Loucy (cell line): Measurements from ENCODE around the gene SUMF2.
"Not testable (repeated sequence)": the region's sequence is repeated elsewhere in the genome, so short reads cannot be mapped to it uniquely, and the experiment has no call there.

Source experiments
- H2AFZ ChIP-seq: fragments of 200-600 bp; sonication (generic); 2 replicates; pipeline ENCODE4 v1.6.0; 2016; ENCODE audit warnings: antibody characterized with exemption, mild to moderate bottlenecking, low read length, moderate library complexity
- H3F3A ChIP-seq: fragments of 200-600 bp; 2 replicates; pipeline ENCODE4 v1.6.0; 2016; ENCODE audit warnings: antibody characterized with exemption, low read depth, mild to moderate bottlenecking
- H3K27me3 ChIP-seq: fragments of 200-600 bp; sonication (generic); 2 replicates; pipeline ENCODE4 v1.6.1; 2014; ENCODE audit warnings: low read length, mild to moderate bottlenecking; ENCODE audit not compliant: insufficient read depth, poor library complexity, severe bottlenecking
- H3K36me3 ChIP-seq: fragments of 200-600 bp; sonication (generic); 2 replicates; pipeline ENCODE4 v1.6.1; 2016; ENCODE audit warnings: low read length; ENCODE audit not compliant: insufficient read depth
- H3K4me1 ChIP-seq: fragments of 200-600 bp; sonication (generic); 2 replicates; pipeline ENCODE4 v1.5.1; 2014; ENCODE audit warnings: low read length, mild to moderate bottlenecking; ENCODE audit not compliant: insufficient read depth, poor library complexity, severe bottlenecking
- H3K4me2 ChIP-seq: fragments of 200-600 bp; sonication (generic); 2 replicates; pipeline ENCODE4 v1.6.0; 2014; ENCODE audit warnings: antibody characterized with exemption, low read length, low read depth, mild to moderate bottlenecking; ENCODE audit not compliant: poor library complexity, severe bottlenecking
- H3K4me3 ChIP-seq: fragments of 200-600 bp; sonication (generic); 2 replicates; pipeline ENCODE4 v1.5.1; 2014; ENCODE audit warnings: low read length, mild to moderate bottlenecking, mixed read lengths; ENCODE audit not compliant: poor library complexity, severe bottlenecking
- H3K79me2 ChIP-seq: fragments of 200-600 bp; sonication (generic); 2 replicates; pipeline ENCODE4 v1.6.1; 2014; ENCODE audit warnings: low read length; ENCODE audit not compliant: insufficient read depth
- H3K9ac ChIP-seq: fragments of 200-600 bp; sonication (generic); 2 replicates; pipeline ENCODE4 v1.6.0; 2014; ENCODE audit warnings: mild to moderate bottlenecking, low read depth, low read length, moderate library complexity; ENCODE audit not compliant: poor library complexity, severe bottlenecking
- H3K9me2 ChIP-seq: fragments of 200-600 bp; sonication (generic); replicated peaks from 2 replicates; pipeline ENCODE4 v1.6.1; 2016; ENCODE audit warnings: low read depth, low read length, mixed read lengths
- H3K9me3 ChIP-seq: fragments of 200-600 bp; sonication (generic); 2 replicates; pipeline ENCODE4 v1.6.1; 2014; ENCODE audit warnings: mild to moderate bottlenecking, antibody characterized with exemption, low read length, low read depth; ENCODE audit not compliant: insufficient read depth
- H4K20me1 ChIP-seq: fragments of 200-600 bp; sonication (generic); 2 replicates; pipeline ENCODE4 v1.6.0; 2014; ENCODE audit warnings: antibody characterized with exemption, low read length, mild to moderate bottlenecking; ENCODE audit not compliant: insufficient read depth, poor library complexity, severe bottlenecking
- CTCF ChIP-seq: fragments of 200-600 bp; sonication (generic); conservative IDR thresholded peaks from 2 replicates; pipeline ENCODE4 v1.5.1; 2014; ENCODE audit warnings: mild to moderate bottlenecking, antibody characterized with exemption, low read length
- EZH2phosphoT487 ChIP-seq: fragments of 200-600 bp; IDR thresholded peaks from 2 replicates; pipeline ENCODE4 v1.6.1; 2018; ENCODE audit warnings: antibody characterized with exemption, mild to moderate bottlenecking, moderate library complexity, borderline replicate concordance

The SUMF2 gene

DNA sequence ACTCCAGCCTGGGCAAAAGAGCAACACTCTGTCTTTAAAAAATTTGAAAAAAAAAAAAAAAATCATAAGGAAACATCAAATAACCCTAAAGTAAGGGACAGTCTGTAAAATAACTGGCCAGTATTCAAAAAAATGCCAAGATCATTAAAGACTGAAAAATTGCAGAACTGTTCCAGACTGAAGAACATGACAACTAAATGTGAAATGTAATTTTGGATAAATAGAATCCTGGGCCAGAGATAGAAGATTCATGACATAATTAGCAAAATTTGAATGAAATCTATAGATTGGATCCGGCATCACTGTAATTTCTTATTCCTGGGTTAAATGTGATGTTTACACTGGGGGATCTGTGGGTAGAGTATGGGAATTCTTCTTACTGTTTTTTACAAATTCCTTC, 15.8 kb upstream of the SUMF2 start:
- Histone ChIP-seq H3K4me3 (no peak overlapping the region), H3K9me2 (no peaks in the 10 kb centered on the region), H3K4me1 (peaks cover 18% of the 10 kb centered on the region), H3K9ac (no peak overlapping the region), H2AFZ (no peak overlapping the region), H4K20me1 (peaks cover 16% of the 10 kb centered on the region), H3F3A (no peaks in the 10 kb centered on the region), H3K79me2 (peaks cover 33% of the 10 kb centered on the region), H3K4me2 (no peak overlapping the region), H3K9me3 (no peaks in the 10 kb centered on the region), H3K36me3 (no peaks in the 10 kb centered on the region), H3K27me3 (peaks cover 5% of the 10 kb centered on the region)
- TF ChIP-seq CTCF (no peak), EZH2phosphoT487 (no peak)

GRCh38 chr7:56048763-56049162, 15.3 kb upstream of the SUMF2 start:
- not testable (repeated sequence) for H3K27me3 ChIP-seq, H3F3A ChIP-seq, H3K36me3 ChIP-seq, H2AFZ ChIP-seq, H3K9ac ChIP-seq, H3K9me3 ChIP-seq, H3K9me2 ChIP-seq, H3K4me3 ChIP-seq
- peaks cover 38% of the 10 kb centered on the region for H3K79me2 ChIP-seq
- H3K4me2 ChIP-seq, result peak overlapping the region; percentile 27
- peaks cover 21% of the 10 kb centered on the region for H4K20me1 ChIP-seq
- peaks cover 23% of the 10 kb centered on the region for H3K4me1 ChIP-seq

GRCh38 chr7:56051053-56051338, 13.1 kb upstream of the SUMF2 start:
- peaks cover 43% of the 10 kb centered on the region for H4K20me1 ChIP-seq
- no peaks in the 10 kb centered on the region for H3F3A ChIP-seq
- peaks cover 5% of the 10 kb centered on the region for H3K27me3 ChIP-seq
- H3K36me3 ChIP-seq, result peaks cover 14% of the 10 kb centered on the region
- H2AFZ ChIP-seq, result peak overlapping the region; percentile 58
- no peaks in the 10 kb centered on the region for H3K9me3 ChIP-seq
- TF ChIP-seq CTCF (no peak), EZH2phosphoT487 (no peak)
- H3K79me2 ChIP-seq, result peaks cover 61% of the 10 kb centered on the region
- H3K9me2 ChIP-seq, result no peaks in the 10 kb centered on the region
- H3K9ac ChIP-seq, result peak overlapping the region; percentile 98
- peaks cover 38% of the 10 kb centered on the region for H3K4me1 ChIP-seq
- H3K4me3 ChIP-seq, result peak overlapping the region; percentile 100
- peak overlapping the region; percentile 90 for H3K4me2 ChIP-seq

DNA sequence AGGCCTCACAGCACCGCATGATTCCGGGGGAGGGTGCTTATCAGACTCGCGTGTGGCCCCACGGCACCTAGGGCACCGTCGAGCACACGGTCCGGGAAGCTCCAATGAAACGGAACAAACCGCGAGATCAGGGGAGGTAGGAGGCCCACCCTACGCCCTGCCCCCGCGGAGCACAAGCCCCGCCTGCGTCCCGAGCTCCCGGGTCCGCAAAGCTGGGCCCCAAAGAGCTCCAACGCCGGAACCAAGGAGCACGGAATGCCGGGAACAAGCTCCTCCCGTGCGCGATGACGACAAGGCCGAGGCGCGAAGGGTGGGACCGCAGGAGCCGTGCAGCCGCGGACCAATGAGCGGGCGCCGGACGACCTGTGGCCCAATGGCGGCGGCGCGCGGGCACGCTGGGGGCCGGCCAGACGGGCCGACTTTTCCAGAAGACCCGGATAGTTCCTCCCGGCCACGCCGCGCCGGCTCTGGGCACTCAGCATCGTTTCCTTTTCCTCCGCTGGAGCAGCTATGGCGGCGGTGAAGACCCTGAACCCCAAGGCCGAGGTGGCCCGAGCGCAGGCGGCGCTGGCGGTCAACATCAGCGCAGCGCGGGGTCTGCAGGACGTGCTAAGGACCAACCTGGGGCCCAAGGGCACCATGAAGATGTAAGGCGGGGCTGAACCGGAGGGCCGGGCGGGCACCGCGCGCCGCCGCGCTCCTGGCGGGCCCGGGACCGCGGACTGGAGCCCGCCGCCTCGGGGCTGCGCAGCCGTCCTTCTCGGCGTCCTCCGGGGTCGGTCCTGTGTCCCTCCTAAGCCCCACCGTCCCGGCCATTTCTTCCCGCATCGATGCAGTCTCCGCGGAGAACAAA, 12.5 kb upstream of the SUMF2 start, which contains the start of the genes CCT6A and PSPH:
CCT6A (plus strand) TSS at position 427 of the 853 bp plus-strand sequence; CDS start at position 511, 84 bp downstream.
PSPH (minus strand) TSS at position 106 of the 853 bp plus-strand sequence. CDS start 30,232 bp downstream, outside the sequence.
- Histone ChIP-seq H2AFZ (peak within 1 kb of the TSS; percentile 79), H3K79me2 (peaks cover 66% of the 10 kb centered on the region), H3K9ac (peak within 1 kb of the TSS; percentile 98), H3F3A (no peaks in the 10 kb centered on the region), H3K4me3 (peak within 1 kb of the TSS; percentile 100), H3K9me3 (no peaks in the 10 kb centered on the region), H3K36me3 (peaks cover 20% of the 10 kb centered on the region), H4K20me1 (peaks cover 47% of the 10 kb centered on the region), H3K27me3 (peaks cover 5% of the 10 kb centered on the region), H3K9me2 (no peaks in the 10 kb centered on the region), H3K4me2 (peak within 1 kb of the TSS; percentile 90), H3K4me1 (peaks cover 40% of the 10 kb centered on the region)
- no peak for TF ChIP-seq CTCF
- TF ChIP-seq EZH2phosphoT487, result no peak
